GM12878 (cell line): Measurements from ENCODE around the gene SCARB1. TPM values are rescaled to one million over a fixed set of nuclear protein-coding genes. Genes with fewer than 3 reads are reported as not detected.

Experiments
- BACH1 ChIP-seq: fragments of 450-650 bp; IDR thresholded peaks from 2 replicates; pipeline ENCODE4 v1.6.1; 2017; ENCODE audit warnings: mild to moderate bottlenecking, borderline replicate concordance
- DPF2 ChIP-seq: fragments of 450-650 bp; IDR thresholded peaks from 2 replicates; pipeline ENCODE4 v1.6.1; 2017; ENCODE audit warnings: mild to moderate bottlenecking
- ELK1 ChIP-seq: IDR thresholded peaks from 2 replicates; pipeline ENCODE4 v1.6.1; 2012; ENCODE audit warnings: low read depth, low read length, improper control_type of control experiment
- FOXK2 ChIP-seq: fragments of 450-650 bp; IDR thresholded peaks from 2 replicates; pipeline ENCODE4 v1.6.1; 2017; ENCODE audit warnings: mild to moderate bottlenecking, moderate library complexity
- TARDBP ChIP-seq: IDR thresholded peaks from 2 replicates; pipeline ENCODE4 v1.6.1; 2016; ENCODE audit warnings: borderline replicate concordance
- ZBTB40 ChIP-seq: fragments of 450-650 bp; IDR thresholded peaks from 2 replicates; pipeline ENCODE4 v1.6.1; 2016; ENCODE audit warnings: mild to moderate bottlenecking, moderate library complexity, borderline replicate concordance
- polyA plus RNA-seq, 11 experiments: library from polyadenylated mRNA; depleted of rRNA in 4 of 11; unstranded in 6 of 11; stranded (reverse) in 5 of 11; fragments of >200 nt; fragmentation: Nextera tagmentation in 4 of 11; fragmentation: Illumina TruSeq in 1 of 11; extraction: Ambion mirVana in 4 of 11; extraction: Trizol in 1 of 11; gene quantifications; 1 replicate in 1 of 11; 2 replicates in 10 of 11; pipeline versions ENCODE4 v1.2.1 to v1.2.3, GENCODE V29; 2011 to 2016; ENCODE audit warnings: inconsistent platforms in 2 of 11, missing spikeins in 2 of 11, low read depth in 1 of 11
- total RNA-seq, 4 experiments: library from RNA; depleted of rRNA in 3 of 4; stranded (reverse); fragments of >200 nt in 3 of 4; fragmentation: Illumina TruSeq in 1 of 4; extraction: Trizol in 1 of 4; gene quantifications; 2 replicates each; pipeline versions ENCODE4 v1.2.1 to v1.2.3, GENCODE V29; 2013 to 2021

Gene SCARB1
- total and polyA plus RNA-seq, 10 of the 15 experiments (the other 5 are each of a cell fraction or from before 2014, with no cell fraction given) = 0.34 to 104 (median 63.1) TPM

GRCh38 chr12:124780336-124780735 is 83.3 kb downstream of the SCARB1 start (continued):
- TF ChIP-seq BACH1 (no peak), ZBTB40 (no peak), DPF2 (no peak), FOXK2 (no peak), TARDBP (no peak), ELK1 (no peak)
